ENCODE data around the gene XRCC5. TPM values are rescaled to one million over a fixed set of nuclear protein-coding genes. Genes with fewer than 3 reads are reported as not detected.
A peak's percentile ranks its signal among the peaks of the same experiment; 100 is the strongest.

The XRCC5 gene
- total RNA-seq, 1 experiment from 2014 or later, result 618 TPM

GRCh38 chr2:216170076-216170763, 61.1 kb downstream of the XRCC5 start:
- Histone ChIP-seq H2AK5ac (ENCODE audit: insufficient read length, low read length) (no peak overlapping the region), H3K14ac (ENCODE audit: insufficient read depth, low read length) (no peak overlapping the region), H3K4ac (ENCODE audit: low read depth, low read length) (no peak overlapping the region), H2BK12ac (ENCODE audit: insufficient read length, low read depth, low read length) (no peak overlapping the region), H3K4me2 (ENCODE audit: insufficient read depth, insufficient read length, low read length) (no peak overlapping the region), H3K56ac (ENCODE audit: insufficient read length, low read depth, low read length) (no peak overlapping the region), H2AFZ (ENCODE audit: low read length) (no peak overlapping the region), H2BK15ac (ENCODE audit: low read depth, low read length) (no peak overlapping the region), H3K79me2 (ENCODE audit: insufficient read depth, low read length) (peaks cover 5% of the 10 kb centered on the region; the same call in 1 of the 2 replicates), H3K27ac (ENCODE audit: insufficient read length, low read depth, low read length) (no peak overlapping the region), H3K27me3 (ENCODE audit: insufficient read depth, low read length) (no peaks in the 10 kb centered on the region), H4K8ac (replicated peaks; ENCODE audit: insufficient read length, low read depth, low read length) (no peak overlapping the region), H2BK120ac (ENCODE audit: low read depth, low read length, poor library complexity, severe bottlenecking) (no peak overlapping the region), H3K79me1 (ENCODE audit: insufficient read depth, low read depth, low read length, poor library complexity, severe bottlenecking) (peaks cover 15% of the 10 kb centered on the region), H3K23ac (ENCODE audit: insufficient read length, low read depth, low read length) (no peak overlapping the region), H2BK20ac (ENCODE audit: low read depth, low read length, poor library complexity, severe bottlenecking) (no peak overlapping the region), H4K91ac (ENCODE audit: insufficient read length, low read depth, low read length) (no peak overlapping the region), H3K9ac (ENCODE audit: extremely low read depth, insufficient read length, low read length) (no peak overlapping the region), H3K4me1 (ENCODE audit: insufficient read depth, low read length) (no peaks in the 10 kb centered on the region), H3K23me2 (ENCODE audit: insufficient read length, low read depth, low read length, poor library complexity, severe bottlenecking) (no peaks in the 10 kb centered on the region), H3K18ac (ENCODE audit: insufficient read length, low read depth, low read length) (no peak overlapping the region), H4K5ac (ENCODE audit: insufficient read length, low read depth, low read length) (no peak overlapping the region), H4K20me1 (ENCODE audit: control insufficient read depth, insufficient read depth, insufficient read length) (no peaks in the 10 kb centered on the region), H3K9me3 (ENCODE audit: control insufficient read depth, low read depth, low read length) (no peaks in the 10 kb centered on the region), H3T11ph (ENCODE audit: low read length) (no peak overlapping the region), H2BK5ac (ENCODE audit: insufficient read length, low read length) (no peak overlapping the region)
- peaks cover 45 to 94% (median 90%) of the 10 kb centered on the region in 3 experiments for H3K36me3 Mint-ChIP-seq (ENCODE audit: insufficient read depth in 1 of 3, low read depth in 3 of 3)
- H3K27me3 Mint-ChIP-seq (ENCODE audit: low read depth), result no peaks in the 10 kb centered on the region
- peaks cover 0 to under 1% of the 10 kb centered on the region in 2 experiments; a peak in 1 of 4 replicates for H3K4me1 Mint-ChIP-seq
- no CpG with 5 or more reads among the region's 4 CpGs for WGBS (ENCODE audit: extremely low coverage, insufficient read length, low lambda C conversion rate)
- no peak overlapping the region for H3K4me3 Mint-ChIP-seq
- peak overlapping the region in 2 of 3 experiments; percentile 33 to 47; a peak in 2 of 7 replicates for H3K27ac Mint-ChIP-seq
- TF ChIP-seq CTCF (conservative IDR thresholded peaks at IDR 0.05), result no peak
- DNase-seq, result no peak
- H3K9me3 Mint-ChIP-seq, result no peaks in the 10 kb centered on the region
